Lower lobe of right lung (tissue), 2 donors: ENCODE data around the gene USP33. TPM values are rescaled to one million over a fixed set of nuclear protein-coding genes. Genes with fewer than 3 reads are reported as not detected.

Experiments
- ATAC-seq, 2 donors: fragments of 200-7000 bp; cut with Tn5 transposase; one replicate each; pipeline ENCODE4 v1.9.1; 2020 to 2022; ENCODE audit warnings: mild to moderate bottlenecking in 2 of 2, moderate library complexity in 2 of 2
- DNase-seq: peaks from one replicate; pipeline ENCODE4 v3.0.0-alpha.2; 2020
- H3K27ac ChIP-seq: fragments of 200-600 bp; one replicate; pipeline ENCODE4 v1.8.0; 2022
- H3K27me3 ChIP-seq: fragments of 200-600 bp; one replicate; pipeline ENCODE4 v1.8.0; 2022; ENCODE audit warnings: low read depth
- H3K36me3 ChIP-seq: fragments of 200-600 bp; one replicate; pipeline ENCODE4 v1.8.0; 2022; ENCODE audit warnings: mild to moderate bottlenecking
- H3K4me1 ChIP-seq: fragments of 200-600 bp; one replicate; pipeline ENCODE4 v1.8.0; 2022
- H3K4me3 ChIP-seq: fragments of 200-600 bp; one replicate; pipeline ENCODE4 v1.8.0; 2022; ENCODE audit warnings: mild to moderate bottlenecking
- H3K9me3 ChIP-seq: fragments of 200-600 bp; one replicate; pipeline ENCODE4 v1.8.0; 2022
- intact Hi-C: fragments of 100-400 bp; cut with DNase I; formaldehyde crosslinking; loops from one replicate; pipeline ENCODE4 v1.11.0; 2022
- long read RNA-seq: library from polyadenylated mRNA; unstranded; transcript quantifications from one replicate; pipeline ENCODE4 v2.0.0, GENCODE V29; 2021
- total RNA-seq: library from RNA; stranded (reverse); fragmentation: NEBNext Ultra II Directional; extraction: Animal tissue kit (Norgen Biotek cat#: 25700); gene quantifications from one replicate; pipeline ENCODE4 v1.2.1, GENCODE V29; 2021
- TF ChIP-seq, protein P1 (sequence below): fragments of 200-600 bp; IDR thresholded peaks from one replicate; pipeline ENCODE4 v1.8.0; 2022; ENCODE audit warnings: antibody characterized with exemption, mild to moderate bottlenecking
- donor health status: DM: no; HTN: yes; CAD: no; lungs with severe emphysema.

The USP33 gene
- 68.4 TPM for total RNA-seq
- long read RNA-seq, full-length matches to known transcripts = 48 of 130 reads
- long read RNA-seq, partial matches to known transcripts = 28 of 130 reads
- long read RNA-seq, other reads (novel, unspliced or antisense) = 54 of 130 reads

DNA sequence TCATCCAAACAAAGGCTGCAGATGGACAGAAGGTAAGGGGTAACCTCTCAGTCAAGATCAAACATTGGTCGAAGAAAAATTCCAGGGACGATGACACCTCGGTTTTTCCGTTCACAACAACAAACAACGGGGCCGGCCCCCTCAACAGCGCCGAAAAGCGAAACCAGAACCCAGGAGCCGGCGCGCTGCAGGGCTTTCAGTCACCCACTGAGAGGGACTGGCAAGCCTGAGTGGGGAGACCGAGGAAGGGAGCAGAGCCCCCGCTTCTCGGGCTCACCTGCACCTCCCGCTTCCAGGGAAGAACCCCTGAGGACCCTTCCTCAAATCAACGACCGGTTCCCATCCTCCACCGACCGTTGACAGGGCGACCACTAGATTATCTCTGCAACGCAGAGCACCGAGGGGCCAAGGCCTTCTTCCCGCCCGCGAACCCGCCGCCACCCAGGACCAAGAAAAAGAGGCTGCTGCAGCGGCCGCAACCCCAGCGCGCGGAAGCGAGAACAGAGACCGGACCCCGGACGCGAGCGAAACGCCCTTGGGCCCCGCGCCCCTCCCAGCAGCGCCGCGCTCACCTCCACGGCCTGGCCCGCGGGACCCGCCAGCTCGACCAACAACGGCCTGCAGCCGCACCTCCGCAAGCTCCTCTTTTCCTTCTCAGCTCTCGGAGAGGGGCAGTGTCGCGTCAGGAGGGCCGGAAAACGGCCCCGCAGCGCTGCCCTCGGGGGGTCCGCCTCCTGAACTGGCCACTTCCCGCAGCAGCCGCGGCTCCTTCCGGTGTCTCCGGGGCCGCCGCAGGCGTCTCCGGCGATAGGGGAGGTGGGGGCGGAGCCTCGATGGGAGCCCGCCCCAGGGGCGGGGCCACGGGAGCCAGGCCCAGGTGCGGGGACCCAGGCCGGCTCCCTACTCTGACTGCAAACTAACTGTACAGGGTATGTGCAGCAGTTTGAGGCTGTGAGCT lies at the start of gene USP33:
Gene USP33, minus strand, starts transcription at position 782 of the 958 bp plus-strand sequence. CDS start 18,155 bp downstream, outside the sequence.
- H3K4me1 ChIP-seq = peaks cover 44% of the 10 kb centered on the region
- DNase-seq = peak; percentile 93
- intact Hi-C loops = no loop called here
- TF ChIP-seq, protein P1, sequence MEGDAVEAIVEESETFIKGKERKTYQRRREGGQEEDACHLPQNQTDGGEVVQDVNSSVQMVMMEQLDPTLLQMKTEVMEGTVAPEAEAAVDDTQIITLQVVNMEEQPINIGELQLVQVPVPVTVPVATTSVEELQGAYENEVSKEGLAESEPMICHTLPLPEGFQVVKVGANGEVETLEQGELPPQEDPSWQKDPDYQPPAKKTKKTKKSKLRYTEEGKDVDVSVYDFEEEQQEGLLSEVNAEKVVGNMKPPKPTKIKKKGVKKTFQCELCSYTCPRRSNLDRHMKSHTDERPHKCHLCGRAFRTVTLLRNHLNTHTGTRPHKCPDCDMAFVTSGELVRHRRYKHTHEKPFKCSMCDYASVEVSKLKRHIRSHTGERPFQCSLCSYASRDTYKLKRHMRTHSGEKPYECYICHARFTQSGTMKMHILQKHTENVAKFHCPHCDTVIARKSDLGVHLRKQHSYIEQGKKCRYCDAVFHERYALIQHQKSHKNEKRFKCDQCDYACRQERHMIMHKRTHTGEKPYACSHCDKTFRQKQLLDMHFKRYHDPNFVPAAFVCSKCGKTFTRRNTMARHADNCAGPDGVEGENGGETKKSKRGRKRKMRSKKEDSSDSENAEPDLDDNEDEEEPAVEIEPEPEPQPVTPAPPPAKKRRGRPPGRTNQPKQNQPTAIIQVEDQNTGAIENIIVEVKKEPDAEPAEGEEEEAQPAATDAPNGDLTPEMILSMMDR = no peak
- peak within 1 kb of the TSS; percentile 96 for H3K27ac ChIP-seq
- H3K9me3 ChIP-seq = no peaks in the 10 kb centered on the region
- peak; percentile 99 for ATAC-seq
- no peaks in the 10 kb centered on the region for H3K36me3 ChIP-seq
- H3K27me3 ChIP-seq = no peaks in the 10 kb centered on the region
- peak within 1 kb of the TSS; percentile 99 for H3K4me3 ChIP-seq

GRCh38 chr1:77803371-77803770 lies 43.7 kb upstream of the USP33 start:
- no peak overlapping the region for H3K27ac ChIP-seq
- ATAC-seq (no peak), DNase-seq (no peak)
- H3K36me3 ChIP-seq = peaks cover 56% of the 10 kb centered on the region
- H3K27me3 ChIP-seq = no peaks in the 10 kb centered on the region
- no peaks in the 10 kb centered on the region for H3K4me1 ChIP-seq
- no peaks in the 10 kb centered on the region for H3K9me3 ChIP-seq
- TF ChIP-seq, protein P1 = no peak
- H3K4me3 ChIP-seq = no peak overlapping the region
- intact Hi-C loops = no loop called here

DNA sequence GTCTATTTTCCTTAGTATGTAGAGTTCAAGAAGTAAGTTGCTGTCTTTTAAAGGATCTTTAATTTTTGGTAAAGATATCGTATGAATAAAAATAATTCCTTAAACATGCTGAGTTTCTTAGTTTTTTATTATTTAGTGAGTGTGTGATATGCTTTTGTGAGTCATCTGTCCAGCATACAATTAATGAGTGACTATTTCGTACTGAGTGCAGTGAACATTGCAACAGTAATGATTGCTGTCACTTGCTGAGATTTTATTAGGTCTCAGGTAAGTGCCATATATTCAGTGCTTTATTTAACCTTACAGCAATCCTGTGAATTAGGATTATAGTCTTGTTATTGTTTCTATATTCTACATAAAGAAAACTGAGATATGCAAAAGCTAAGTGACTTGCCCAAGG lies 42.4 kb upstream of the USP33 start:
- TF ChIP-seq, protein P1 = no peak
- Histone ChIP-seq H3K27ac (no peak overlapping the region), H3K27me3 (no peaks in the 10 kb centered on the region), H3K36me3 (peaks cover 47% of the 10 kb centered on the region), H3K4me1 (no peaks in the 10 kb centered on the region), H3K9me3 (no peaks in the 10 kb centered on the region), H3K4me3 (no peak overlapping the region)
- DNase-seq (no peak), ATAC-seq (no peak)
- intact Hi-C loops = no loop called here

GRCh38 chr1:77797991-77798390 lies 38.3 kb upstream of the USP33 start:
- Histone ChIP-seq H3K36me3 (peaks cover 31% of the 10 kb centered on the region), H3K4me1 (no peaks in the 10 kb centered on the region), H3K27me3 (no peaks in the 10 kb centered on the region), H3K4me3 (no peak overlapping the region), H3K9me3 (no peaks in the 10 kb centered on the region), H3K27ac (no peak overlapping the region)
- ATAC-seq (no peak), DNase-seq (no peak)
- TF ChIP-seq, protein P1 = no peak
- intact Hi-C loops = no loop called here

GRCh38 chr1:77796695-77797405 lies 37.2 kb upstream of the USP33 start:
- DNase-seq = no peak

More at GRCh38 chr1:77796695-77797405, 37.2 kb upstream of the USP33 start:
- Histone ChIP-seq H3K9me3 (no peaks in the 10 kb centered on the region), H3K27ac (no peak overlapping the region), H3K27me3 (no peaks in the 10 kb centered on the region), H3K36me3 (peaks cover 22% of the 10 kb centered on the region), H3K4me3 (no peak overlapping the region), H3K4me1 (no peaks in the 10 kb centered on the region)
- TF ChIP-seq, protein P1 = no peak
- intact Hi-C loops = no loop called here
- ATAC-seq = no peak
